Peyer's patch (tissue), 4 donors: Measurements from ENCODE around the gene LYVE1. TPM values are rescaled to one million over a fixed set of nuclear protein-coding genes. Genes with fewer than 3 reads are reported as not detected.
A peak's percentile ranks its signal among the peaks of the same experiment; 100 is the strongest.

ENCODE experiments used
- DNase-seq, 3 donors: peaks; one replicate each; pipeline ENCODE4 v3.0.0-alpha.2; 2017 to 2019
- H3K27ac ChIP-seq, 4 donors: fragments of 200-600 bp; sonication (generic); one replicate each; pipeline ENCODE4 v1.5.1; 2016 to 2019
- H3K27me3 ChIP-seq, 2 donors: fragments of 200-600 bp; sonication (generic); one replicate each; pipeline ENCODE4 v1.5.1; 2019
- H3K36me3 ChIP-seq, 3 donors: fragments of 200-600 bp; sonication (generic); one replicate each; pipeline ENCODE4 v1.5.1; 2016 to 2019
- H3K4me1 ChIP-seq, 4 donors: fragments of 200-600 bp; sonication (generic); one replicate each; pipeline ENCODE4 v1.5.1; 2016 to 2019
- H3K4me3 ChIP-seq, 4 donors: fragments of 200-600 bp; sonication (generic); 1 replicate in 3 of 4; 2 replicates in 1 of 4; pipeline ENCODE4 v1.5.1; 2016 to 2019; ENCODE audit warnings: mild to moderate bottlenecking in 1 of 4
- H3K9me3 ChIP-seq, 4 donors: fragments of 200-600 bp; sonication (generic); one replicate each; pipeline ENCODE4 v1.5.1; 2016 to 2019; ENCODE audit warnings: mild to moderate bottlenecking in 1 of 4
- POLR2A ChIP-seq, 2 donors: fragments of 450-650 bp; IDR thresholded peaks; one replicate each; pipeline ENCODE4 v1.5.1; 2017; ENCODE audit warnings: antibody characterized with exemption in 2 of 2, mild to moderate bottlenecking in 2 of 2, moderate library complexity in 2 of 2
- total RNA-seq, 4 donors: library from RNA; depleted of rRNA; stranded (reverse); fragments of >200 nt; gene quantifications; one replicate each; pipeline ENCODE4 v1.1.0, GENCODE V29; 2016
- TF ChIP-seq, protein P1 (sequence below), 6 experiments: fragments of 450-650 bp in 4 of 6; fragments of 200-600 bp in 2 of 6; sonication (generic) in 1 of 6; IDR thresholded peaks; one replicate each; pipeline ENCODE4 v1.5.1; 2017 to 2019; ENCODE audit warnings: antibody characterized with exemption in 6 of 6, mild to moderate bottlenecking in 3 of 6, moderate library complexity in 1 of 6

LYVE1 gene
- total RNA-seq, 4 donors from 2014 or later = 4.1 to 50.3 (median 21.4) TPM

DNA sequence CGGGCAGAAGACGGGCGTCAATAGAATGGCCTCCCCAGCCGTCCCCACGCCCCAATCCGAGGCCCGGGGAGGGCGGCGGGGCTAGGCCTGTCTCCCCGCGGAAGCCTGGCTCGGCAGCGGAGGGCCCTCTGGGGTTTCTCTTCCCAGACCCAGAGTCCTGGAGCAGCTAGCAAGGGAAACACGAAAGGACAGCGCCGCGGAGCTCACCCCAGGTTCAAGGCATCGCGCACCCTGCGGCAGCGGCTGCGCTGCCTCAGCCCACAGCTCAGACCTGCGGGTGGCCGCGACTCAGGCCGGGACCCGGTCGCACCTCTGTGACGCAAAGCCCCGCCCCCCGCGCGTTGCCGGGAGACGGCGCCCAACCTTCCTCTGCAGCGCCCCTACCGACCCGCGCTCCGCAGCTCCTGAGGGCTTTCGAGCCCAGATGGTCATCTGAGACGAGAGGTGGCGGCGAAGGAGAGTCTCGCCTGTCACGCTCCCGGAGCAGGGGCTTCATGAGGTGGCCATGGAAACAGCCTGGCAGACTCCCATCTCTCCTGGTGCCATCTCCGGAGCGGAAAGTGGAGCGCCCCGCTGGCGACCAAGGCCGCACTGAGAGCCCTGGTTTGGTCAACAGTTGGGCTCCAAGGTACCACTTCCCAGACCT, 27.4 kb downstream of the LYVE1 start, which contains the start of gene RNF141:
Gene RNF141 (minus strand): TSS at position 273 of the 646 bp plus-strand sequence. CDS start 7,029 bp downstream, outside the sequence.
- H3K4me1 ChIP-seq = peaks cover 0 to 7% (median 0%) of the 10 kb centered on the region in 4 donors
- peak; percentile 96 to 99 (median 98) for DNase-seq
- H3K9me3 ChIP-seq = no peaks in the 10 kb centered on the region
- TF ChIP-seq POLR2A (IDR thresholded peaks at IDR 0.05) = peak; percentile 93 to 96
- TF ChIP-seq, protein P1, sequence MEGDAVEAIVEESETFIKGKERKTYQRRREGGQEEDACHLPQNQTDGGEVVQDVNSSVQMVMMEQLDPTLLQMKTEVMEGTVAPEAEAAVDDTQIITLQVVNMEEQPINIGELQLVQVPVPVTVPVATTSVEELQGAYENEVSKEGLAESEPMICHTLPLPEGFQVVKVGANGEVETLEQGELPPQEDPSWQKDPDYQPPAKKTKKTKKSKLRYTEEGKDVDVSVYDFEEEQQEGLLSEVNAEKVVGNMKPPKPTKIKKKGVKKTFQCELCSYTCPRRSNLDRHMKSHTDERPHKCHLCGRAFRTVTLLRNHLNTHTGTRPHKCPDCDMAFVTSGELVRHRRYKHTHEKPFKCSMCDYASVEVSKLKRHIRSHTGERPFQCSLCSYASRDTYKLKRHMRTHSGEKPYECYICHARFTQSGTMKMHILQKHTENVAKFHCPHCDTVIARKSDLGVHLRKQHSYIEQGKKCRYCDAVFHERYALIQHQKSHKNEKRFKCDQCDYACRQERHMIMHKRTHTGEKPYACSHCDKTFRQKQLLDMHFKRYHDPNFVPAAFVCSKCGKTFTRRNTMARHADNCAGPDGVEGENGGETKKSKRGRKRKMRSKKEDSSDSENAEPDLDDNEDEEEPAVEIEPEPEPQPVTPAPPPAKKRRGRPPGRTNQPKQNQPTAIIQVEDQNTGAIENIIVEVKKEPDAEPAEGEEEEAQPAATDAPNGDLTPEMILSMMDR (IDR thresholded peaks at IDR 0.05) = peak; percentile 73 to 92 (median 86)
- H3K36me3 ChIP-seq = no peaks in the 10 kb centered on the region
- H3K27ac ChIP-seq = peak within 1 kb of the TSS; percentile 88 to 92 (median 90)
- H3K4me3 ChIP-seq = peak within 1 kb of the TSS; percentile 69 to 84 (median 76)
- H3K27me3 ChIP-seq = no peaks in the 10 kb centered on the region

DNA sequence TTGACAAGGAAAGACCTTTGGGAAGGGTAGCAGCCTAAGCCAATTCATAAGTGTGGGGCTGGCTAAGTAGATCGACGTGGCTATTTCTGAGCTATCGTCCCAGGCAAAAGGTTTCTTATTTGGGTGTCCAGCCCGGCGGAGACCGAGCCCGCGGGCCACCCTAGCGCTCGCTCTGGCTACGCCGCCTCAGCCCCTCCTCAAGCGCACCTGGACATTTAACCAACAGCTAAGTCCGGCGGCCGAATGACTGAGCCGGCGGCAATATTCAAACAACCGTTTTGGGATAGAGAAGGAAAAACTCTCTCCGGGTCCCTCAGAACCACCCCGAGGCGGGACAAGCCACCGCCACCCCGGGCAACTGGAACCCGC, 27.9 kb downstream of the LYVE1 start:
- Histone ChIP-seq H3K36me3 (no peaks in the 10 kb centered on the region), H3K27me3 (no peaks in the 10 kb centered on the region), H3K27ac (peak overlapping the region; percentile 88 to 92 (median 90)), H3K4me3 (peak overlapping the region; percentile 69 to 84 (median 76)), H3K9me3 (no peaks in the 10 kb centered on the region), H3K4me1 (peaks cover 0 to 7% (median 0%) of the 10 kb centered on the region in 4 donors)
- peak in 2 of 3 donors; percentile 50 to 70 for DNase-seq
- TF ChIP-seq POLR2A (IDR thresholded peaks at IDR 0.05) = no peak
- TF ChIP-seq, protein P1 (IDR thresholded peaks at IDR 0.05) = no peak

DNA sequence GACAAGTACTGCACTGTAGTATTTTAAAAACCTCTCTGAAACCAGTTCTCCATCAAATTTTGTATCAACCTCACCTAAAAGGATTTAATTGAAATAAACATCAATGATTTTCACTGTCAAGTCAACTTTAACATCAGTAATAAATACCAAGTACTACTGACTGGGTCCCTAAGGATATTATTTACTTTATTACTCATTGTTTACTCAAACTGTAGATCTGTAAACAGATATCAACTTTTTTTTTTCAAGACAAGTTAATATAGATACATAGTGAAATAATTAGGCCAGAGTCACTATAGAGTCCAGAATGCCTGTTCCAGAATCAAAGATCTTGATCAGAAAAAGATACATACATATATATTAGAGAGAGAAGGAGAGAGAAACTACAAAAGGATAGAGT, 29.1 kb downstream of the LYVE1 start:
- H3K4me3 ChIP-seq = no peak overlapping the region
- no peaks in the 10 kb centered on the region for H3K9me3 ChIP-seq
- H3K4me1 ChIP-seq = peaks cover 0 to 7% (median 0%) of the 10 kb centered on the region in 4 donors
- TF ChIP-seq, protein P1 (IDR thresholded peaks at IDR 0.05) = no peak
- TF ChIP-seq POLR2A (IDR thresholded peaks at IDR 0.05) = no peak
- H3K36me3 ChIP-seq = no peaks in the 10 kb centered on the region
- no peak overlapping the region for H3K27ac ChIP-seq
- H3K27me3 ChIP-seq = no peaks in the 10 kb centered on the region
- DNase-seq = no peak

DNA sequence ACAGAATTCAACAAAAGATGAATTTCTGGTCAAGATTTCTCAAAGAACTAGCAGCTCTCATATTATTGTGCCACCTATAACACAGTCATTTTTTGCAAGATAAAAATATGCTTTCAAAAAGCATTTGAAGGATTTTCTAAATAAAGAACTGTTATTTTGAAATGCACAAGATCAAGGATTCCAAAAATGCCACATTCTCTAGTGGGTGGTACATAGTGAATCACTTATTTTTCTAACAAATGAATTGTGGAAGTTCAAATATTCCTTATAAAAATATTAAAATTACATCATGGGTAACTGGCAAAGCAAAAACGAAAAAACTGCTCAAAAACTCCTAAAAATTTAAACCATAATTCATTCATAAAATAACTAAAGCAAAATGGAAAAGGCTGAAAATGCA, 29.5 kb downstream of the LYVE1 start:
- no peaks in the 10 kb centered on the region for H3K36me3 ChIP-seq
- H3K4me1 ChIP-seq = peaks cover 0 to 7% (median 0%) of the 10 kb centered on the region in 4 donors
- no peak overlapping the region for H3K4me3 ChIP-seq
- DNase-seq = no peak
- H3K27me3 ChIP-seq = no peaks in the 10 kb centered on the region
- no peak overlapping the region for H3K27ac ChIP-seq
- TF ChIP-seq POLR2A (IDR thresholded peaks at IDR 0.05) = no peak
- TF ChIP-seq, protein P1 (IDR thresholded peaks at IDR 0.05) = no peak
- H3K9me3 ChIP-seq = no peaks in the 10 kb centered on the region

DNA sequence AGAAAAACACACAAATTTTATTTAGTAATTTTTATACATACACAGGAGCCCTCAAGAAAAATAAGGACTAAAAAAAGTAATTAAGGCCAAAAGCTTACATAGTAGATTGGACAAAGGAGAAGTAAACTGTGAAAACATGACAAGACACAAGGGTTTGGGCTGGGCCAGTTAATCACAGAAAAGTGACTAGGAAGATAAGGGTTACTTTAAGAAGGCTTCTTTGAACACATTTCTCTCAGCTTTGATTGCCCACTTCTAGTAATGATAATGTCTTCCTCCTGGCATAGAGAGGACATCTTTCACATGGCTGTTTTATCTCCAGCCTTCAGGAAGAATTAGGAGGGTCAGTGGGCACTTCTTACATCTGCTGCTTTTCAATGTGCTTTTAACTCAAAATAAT, 30.9 kb downstream of the LYVE1 start:
- no peaks in the 10 kb centered on the region for H3K27me3 ChIP-seq
- DNase-seq = no peak
- peaks cover 0 to 7% (median 0%) of the 10 kb centered on the region in 4 donors for H3K4me1 ChIP-seq
- H3K9me3 ChIP-seq = no peaks in the 10 kb centered on the region
- H3K27ac ChIP-seq = no peak overlapping the region
- no peak overlapping the region for H3K4me3 ChIP-seq
- peaks cover 0 to 13% (median 0%) of the 10 kb centered on the region in 3 donors for H3K36me3 ChIP-seq
- TF ChIP-seq POLR2A (IDR thresholded peaks at IDR 0.05) = no peak
- TF ChIP-seq, protein P1 (IDR thresholded peaks at IDR 0.05) = no peak
